T47D (cell line): ENCODE data around the gene TOR3A.

ENCODE experiments used
- DNase-seq, 2 experiments: peaks; one replicate each; pipeline versions ENCODE4 v3.0.0 to v3.0.0-alpha.2; 2011 to 2012; ENCODE audit warnings: low read depth in 1 of 2, low spot score in 1 of 2
- JUND ChIP-seq: IDR thresholded peaks from 2 replicates; pipeline ENCODE4 v1.6.1; 2012; ENCODE audit warnings: low read depth
- in situ Hi-C: cut with HindIII; loops from 2 replicates; pipeline ENCODE4 v1.10.0; 2016; ENCODE audit warnings: low sequenced_read_pairs, low pct_unique_long_range_greater_than_20kb

Gene TOR3A

DNA sequence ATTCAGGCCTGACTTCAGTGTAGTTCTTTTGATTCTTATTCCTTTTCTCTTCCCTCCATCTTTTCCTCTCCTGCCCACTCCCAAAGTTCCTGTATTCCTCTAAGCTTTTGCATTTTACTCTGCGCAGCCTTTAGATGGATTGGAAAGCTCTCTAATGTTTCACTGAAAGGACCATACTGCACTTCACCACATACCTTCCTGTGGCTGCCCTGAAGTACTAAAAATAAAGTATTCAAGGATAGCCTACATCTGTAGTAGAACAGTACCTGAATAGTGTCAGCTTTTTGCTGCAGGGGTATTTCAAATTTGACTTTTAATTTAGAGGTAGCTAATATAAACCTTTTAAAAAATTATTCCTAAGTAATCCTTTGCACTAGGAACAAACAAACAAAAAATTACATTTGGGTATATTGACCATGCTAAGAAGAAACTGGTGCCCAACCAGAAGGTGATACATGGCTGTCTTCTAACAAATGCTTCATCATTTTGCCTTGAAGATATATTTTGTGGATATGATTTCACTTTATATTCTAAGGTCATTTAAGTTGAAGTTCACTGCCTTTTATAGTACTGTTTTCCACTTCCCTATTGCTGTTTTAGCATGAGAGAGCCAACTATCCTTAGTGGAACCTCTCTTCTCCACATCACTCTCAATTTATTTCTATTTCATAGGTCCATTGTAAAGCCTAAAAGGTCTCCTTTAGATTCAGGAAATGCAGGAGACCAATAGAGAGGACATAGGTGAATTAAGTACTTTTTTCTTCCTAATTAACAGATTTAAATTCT lies 33.3 kb upstream of the TOR3A start:
- in situ Hi-C loops: no loop called here
- DNase-seq: no peak
- TF ChIP-seq JUND: no peak

DNA sequence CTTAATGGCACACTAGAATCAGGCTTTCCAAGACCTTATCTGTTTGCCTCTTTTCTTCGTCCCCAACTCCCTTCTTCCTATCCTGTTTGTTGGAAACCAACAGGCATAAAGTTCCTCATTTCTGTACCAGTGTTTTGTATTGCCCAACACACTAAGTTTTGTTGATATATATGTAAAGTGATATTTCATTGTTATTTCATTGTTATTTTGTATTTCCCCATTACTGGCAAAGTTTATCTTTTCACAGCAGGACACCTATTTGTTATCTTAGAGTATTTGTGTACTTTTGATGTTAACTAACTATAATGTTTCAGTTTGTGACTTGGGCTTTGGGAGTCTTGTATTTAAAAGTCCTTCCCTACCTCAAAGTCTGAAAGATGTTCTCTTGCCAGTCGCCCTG lies 29.1 kb upstream of the TOR3A start:
- no peak for TF ChIP-seq JUND
- DNase-seq: no peak
- in situ Hi-C loops: no loop called here

DNA sequence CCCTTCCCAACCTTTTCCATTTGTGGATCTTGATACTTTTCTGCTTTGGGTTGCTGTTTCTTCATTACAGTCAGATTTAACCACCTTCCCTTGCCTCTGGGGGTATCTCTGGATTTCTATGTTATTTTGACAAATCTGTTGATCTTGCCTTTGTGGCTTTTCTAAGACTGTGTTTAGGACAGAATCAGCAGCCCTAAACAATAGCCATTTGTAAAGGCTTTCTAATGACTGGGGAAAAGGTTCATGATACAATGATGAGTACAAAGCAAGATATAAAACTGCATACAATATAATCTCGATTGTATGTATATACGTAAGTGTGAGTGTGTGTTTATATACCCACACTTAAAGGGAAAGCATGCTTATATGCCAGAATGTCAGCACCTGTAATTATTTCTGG lies 28.4 kb upstream of the TOR3A start:
- DNase-seq: no peak
- in situ Hi-C loops: no loop called here
- no peak for TF ChIP-seq JUND

DNA sequence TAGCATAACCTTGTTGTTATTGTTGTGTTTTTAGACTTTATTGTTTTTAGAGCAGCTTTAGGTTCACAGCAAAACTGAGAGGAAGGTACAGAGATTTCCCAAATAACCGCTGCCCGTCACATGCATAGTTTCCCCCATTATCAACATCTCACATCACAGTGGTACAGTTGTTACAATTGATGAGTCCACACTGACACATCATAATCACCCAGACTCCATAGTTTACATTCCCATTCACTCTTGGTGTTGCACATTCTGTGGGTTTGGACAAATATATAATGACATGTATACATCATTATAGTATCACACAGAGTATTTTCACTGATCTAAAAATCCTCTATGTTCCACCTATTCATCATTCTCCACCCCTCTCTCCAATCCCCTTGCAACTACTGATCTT lies 25.9 kb upstream of the TOR3A start:
- DNase-seq: no peak
- TF ChIP-seq JUND: no peak
- in situ Hi-C loops: no loop called here

DNA sequence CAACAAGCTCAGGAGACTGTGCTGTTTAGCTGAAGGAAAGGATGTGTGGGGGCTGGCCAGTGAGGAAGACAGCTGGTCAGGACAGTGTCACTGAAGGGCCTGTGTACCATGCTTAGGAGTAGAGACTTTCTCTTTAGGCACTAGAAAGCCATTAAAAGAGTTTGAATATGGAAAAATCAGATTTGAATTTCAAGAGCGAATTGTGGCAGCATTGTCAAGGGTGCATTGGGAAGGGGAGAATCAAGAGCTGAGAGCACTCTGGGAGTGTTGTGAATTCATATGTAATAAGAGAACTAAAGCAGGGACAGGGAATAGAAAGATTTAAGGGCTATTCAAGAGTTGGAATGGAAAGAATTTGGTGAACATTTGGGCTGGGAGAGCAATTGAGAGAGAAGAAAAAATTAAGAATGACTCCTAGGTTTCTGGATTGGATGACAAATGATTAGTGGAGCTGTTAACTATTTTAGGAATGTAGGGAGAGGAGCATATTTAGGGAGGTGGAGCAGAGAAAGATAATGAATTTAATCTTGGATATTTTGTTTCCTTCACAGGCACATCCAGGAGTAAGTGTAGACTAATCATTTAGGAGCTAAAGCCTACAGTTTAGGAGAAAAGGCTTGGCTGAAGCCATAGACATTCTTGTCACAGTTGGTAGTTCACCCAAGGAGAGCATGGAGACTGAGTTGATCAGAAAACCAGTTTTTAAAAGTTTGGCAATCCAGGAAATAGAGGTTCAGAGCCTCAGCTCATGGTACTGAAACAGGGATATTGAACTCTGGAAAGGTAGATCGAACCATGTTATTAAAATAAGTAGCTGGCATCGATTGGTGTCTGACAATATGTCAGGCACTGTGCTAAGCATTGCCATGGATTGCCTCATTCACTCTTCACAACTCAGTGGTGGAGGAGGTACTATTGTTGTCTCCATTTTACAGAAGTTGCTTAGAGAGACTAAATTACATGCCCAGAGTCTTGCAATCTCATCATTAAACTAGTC lies 23.1 kb upstream of the TOR3A start:
- no peak for TF ChIP-seq JUND
- in situ Hi-C loops: no loop called here
- no peak for DNase-seq

DNA sequence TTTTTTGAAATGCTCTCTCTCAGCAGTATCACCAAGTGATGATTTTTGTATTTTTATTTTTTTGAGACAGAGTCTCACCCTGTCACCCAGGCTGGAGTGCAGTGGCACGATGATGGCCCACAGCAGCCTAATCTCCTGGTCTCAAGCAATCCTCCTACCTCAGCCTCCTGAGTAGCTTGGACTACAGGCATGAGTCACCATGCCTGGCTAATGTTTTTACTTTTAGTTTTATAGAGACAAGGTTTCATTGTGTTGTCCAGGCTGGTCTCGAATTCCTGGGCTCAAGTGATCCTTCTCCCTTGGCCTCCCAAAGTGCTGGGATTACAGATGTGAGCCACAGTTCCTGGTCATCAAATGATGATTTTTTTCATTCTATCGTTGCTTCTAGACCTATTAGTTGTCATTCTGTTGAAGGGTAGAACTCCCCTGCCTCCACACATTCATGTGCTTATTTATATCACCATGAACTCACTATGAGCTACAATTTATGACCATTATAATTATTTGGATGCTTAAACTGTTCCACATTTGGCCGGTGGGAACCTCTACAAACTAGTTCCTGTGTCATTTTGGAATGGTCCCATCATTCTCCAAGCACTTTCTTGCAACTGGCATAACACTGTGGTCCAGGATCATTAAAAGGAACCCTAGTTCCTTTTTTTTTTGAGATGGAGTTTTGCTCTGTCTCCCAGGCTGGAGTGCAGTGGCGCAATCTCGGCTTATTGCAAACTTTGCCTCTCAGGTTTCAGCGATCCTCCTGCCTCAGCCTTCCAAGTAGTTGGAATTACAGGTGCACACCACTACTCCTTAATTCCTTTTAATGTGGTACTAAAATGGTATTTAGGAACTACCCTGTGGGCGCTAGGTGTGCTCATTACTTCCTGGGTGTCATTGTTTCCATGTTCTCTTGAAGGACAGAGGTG lies 20.2 kb upstream of the TOR3A start:
- TF ChIP-seq JUND: no peak
- in situ Hi-C loops: no loop called here
- no peak for DNase-seq

DNA sequence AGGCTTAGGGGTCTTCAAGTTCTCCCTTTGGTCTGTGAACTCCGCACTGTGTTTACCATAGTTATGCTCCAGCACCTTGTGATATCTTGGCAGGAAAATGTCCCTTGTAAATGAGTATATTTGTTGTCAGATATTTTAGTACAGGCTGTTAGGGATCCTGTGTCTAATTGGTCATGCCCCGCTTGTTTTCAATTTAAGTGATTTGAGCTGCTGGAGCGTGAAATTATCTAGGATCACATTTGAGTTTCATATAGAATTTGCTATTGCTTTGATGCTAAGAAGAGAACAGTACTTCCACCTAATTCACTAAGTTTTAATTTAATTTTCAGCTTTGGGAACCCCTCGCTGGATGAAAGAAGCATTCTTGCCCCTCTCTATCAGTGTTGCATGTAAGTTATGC lies 15.4 kb upstream of the TOR3A start:
- TF ChIP-seq JUND: no peak
- DNase-seq: no peak
- in situ Hi-C loops: no loop called here

DNA sequence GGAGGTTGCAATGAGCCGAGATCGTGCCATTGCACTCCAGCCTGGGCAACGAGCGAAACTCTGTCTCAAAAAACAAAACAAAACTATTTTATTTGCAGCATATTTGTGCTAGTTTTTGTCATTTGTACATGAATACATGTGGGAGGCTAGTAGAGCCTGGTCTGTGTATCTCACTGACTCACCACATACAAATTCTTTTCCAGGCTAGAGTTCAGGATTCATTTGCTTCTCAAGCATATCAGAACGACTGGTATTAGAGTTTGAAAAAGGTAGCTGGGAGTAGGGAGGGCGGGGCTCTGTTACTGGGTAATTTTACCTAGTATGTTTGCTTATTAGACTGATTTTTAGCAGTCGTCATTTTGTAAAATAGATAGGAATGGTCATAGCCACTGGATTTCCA lies 4.5 kb upstream of the TOR3A start:
- in situ Hi-C loops: no loop called here
- DNase-seq: no peak
- TF ChIP-seq JUND: no peak

DNA sequence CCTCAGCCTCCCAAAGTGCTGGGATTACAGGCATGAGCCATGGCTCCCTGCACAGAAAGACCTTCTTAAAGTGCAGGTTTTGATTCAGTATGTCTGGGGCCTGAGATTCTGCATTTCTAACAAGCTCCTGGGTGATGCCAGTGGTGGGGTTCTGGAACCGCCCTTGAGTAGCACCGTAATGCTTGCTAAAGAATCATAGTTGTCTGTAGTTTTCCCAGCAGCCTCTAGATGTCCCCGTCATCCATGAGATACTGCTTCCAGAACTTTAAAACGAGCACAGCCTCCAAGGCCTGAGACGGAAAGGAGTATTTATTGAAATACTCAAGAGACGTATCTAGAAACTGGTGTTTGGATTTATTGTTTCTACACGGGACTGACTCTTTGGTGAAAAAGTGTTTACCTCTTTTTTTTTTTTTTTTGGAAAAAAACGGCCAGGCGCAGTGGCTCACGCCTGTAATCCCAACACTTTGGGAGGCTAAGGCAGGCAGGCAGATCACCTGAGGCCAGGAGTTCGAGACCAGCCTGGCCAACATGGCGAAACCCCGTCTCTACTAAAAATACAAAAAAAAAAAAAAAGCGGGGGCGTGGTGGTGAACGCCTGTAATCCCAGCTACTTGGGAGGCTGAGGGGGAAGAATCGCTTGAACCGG lies 2.6 kb upstream of the TOR3A start:
- in situ Hi-C loops: no loop called here
- DNase-seq: peak; percentile 56 to 89
- no peak for TF ChIP-seq JUND

DNA sequence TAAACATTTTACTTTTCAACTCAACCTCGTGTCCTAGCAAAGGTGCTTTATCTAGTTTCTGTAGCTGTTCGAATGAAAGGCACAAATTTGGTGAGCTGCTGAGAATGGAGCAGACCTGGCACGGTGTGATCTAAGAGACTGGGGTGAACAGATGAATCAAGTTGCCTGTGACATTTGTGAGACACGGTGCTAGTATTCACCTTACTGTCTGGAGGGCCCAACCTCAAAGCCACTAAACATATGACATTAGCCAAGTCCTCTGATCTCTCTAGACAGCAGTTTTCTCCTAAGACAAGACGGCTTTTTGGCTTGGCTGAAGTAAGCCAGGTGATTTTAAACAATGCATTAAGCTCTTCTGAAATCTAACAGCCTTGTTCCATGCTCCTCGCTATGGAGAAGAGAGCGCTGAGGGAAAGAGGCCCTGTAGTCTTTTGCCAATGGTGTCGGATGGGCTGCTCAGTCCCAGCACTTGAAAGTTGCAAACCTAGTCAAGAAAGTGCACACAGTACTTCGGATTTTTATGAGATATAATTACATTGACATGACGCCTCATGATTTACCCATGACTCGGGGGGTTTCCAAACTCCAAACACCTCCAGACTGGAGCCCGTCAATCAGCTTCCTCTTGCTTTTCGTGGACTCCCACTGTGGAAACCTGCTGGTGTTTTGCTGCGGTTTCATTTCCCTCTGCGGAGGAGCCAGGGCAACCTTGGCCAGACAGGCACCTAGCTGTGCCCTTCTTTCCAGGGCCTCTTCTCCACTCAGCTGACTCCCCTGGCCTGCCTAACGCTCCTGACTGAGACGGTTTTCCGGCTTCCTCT lies 794 bp upstream of the TOR3A start:
- TF ChIP-seq JUND: no peak
- DNase-seq: peak in 1 of 2 experiments; percentile 16
- in situ Hi-C loops: no loop called here
